A673 (cell line): ENCODE measurements around the gene PYY. TPM values are rescaled to one million over a fixed set of nuclear protein-coding genes. Genes with fewer than 3 reads are reported as not detected.
A peak's percentile ranks its signal among the peaks of the same experiment; 100 is the strongest.

Experiments used
- BruUV-seq: library from RNA; stranded (reverse); fragments of 400-500 nt; replicated peaks from 2 replicates; lab custom pipeline; 2021; lab: Mats Ljungman, UMichigan
- CTCF ChIA-PET: fragments of 300-600 bp; sonication (Branson Sonifier 250); formaldehyde crosslinking; loops from one replicate; lab custom pipeline; 2022; ENCODE audit warnings: antibody characterized with exemption; lab: Charles Lee
- POLR2A ChIA-PET: fragments of 300-600 bp; sonication (Branson Sonifier 250); formaldehyde crosslinking; loops from one replicate; lab custom pipeline; 2022; ENCODE audit warnings: antibody characterized with exemption; ENCODE audit not compliant: low non-redundant PET; lab: Charles Lee
- DNase-seq: peaks from one replicate; pipeline ENCODE4 v3.0.0-alpha.2; 2015; ENCODE audit warnings: low spot score
- H3K27ac ChIP-seq: fragments of 200-600 bp; sonication (generic); 2 replicates; pipeline ENCODE4 v1.5.1; 2016; ENCODE audit warnings: mixed run types, low read depth, mild to moderate bottlenecking, mixed read lengths, antibody characterized with exemption, low read length; ENCODE audit not compliant: poor library complexity, severe bottlenecking
- H3K27me3 ChIP-seq: fragments of 200-600 bp; sonication (generic); replicated peaks from 2 replicates; pipeline ENCODE4 v1.6.1; 2017; ENCODE audit warnings: mixed run types, low read depth, mild to moderate bottlenecking, mixed read lengths, antibody characterized with exemption, low read length; ENCODE audit not compliant: insufficient read depth, poor library complexity
- H3K36me3 ChIP-seq: fragments of 200-600 bp; sonication (generic); 2 replicates; pipeline ENCODE4 v1.6.1; 2016; ENCODE audit warnings: mixed run types, mild to moderate bottlenecking, mixed read lengths, antibody characterized with exemption, low read length; ENCODE audit not compliant: insufficient read depth, poor library complexity, severe bottlenecking
- H3K4me1 ChIP-seq: fragments of 200-600 bp; sonication (generic); 2 replicates; pipeline ENCODE4 v1.6.1; 2017; ENCODE audit warnings: mixed run types, mild to moderate bottlenecking, mixed read lengths, antibody characterized with exemption, low read length; ENCODE audit not compliant: insufficient read depth, poor library complexity, severe bottlenecking
- H3K4me3 ChIP-seq: fragments of 200-600 bp; sonication (generic); 2 replicates; pipeline ENCODE4 v1.5.1; 2016; ENCODE audit warnings: low read depth, mixed run types, mild to moderate bottlenecking, mixed read lengths, low read length; ENCODE audit not compliant: poor library complexity, severe bottlenecking
- H3K9me3 ChIP-seq: fragments of 200-600 bp; sonication (generic); 2 replicates; pipeline ENCODE4 v1.6.1; 2016; ENCODE audit warnings: mixed run types, low read depth, mild to moderate bottlenecking, mixed read lengths, antibody characterized with exemption, low read length; ENCODE audit not compliant: poor library complexity, severe bottlenecking
- EZH2 ChIP-seq: fragments of 200-600 bp; sonication (generic); IDR thresholded peaks from 2 replicates; pipeline ENCODE4 v1.6.1; 2017; ENCODE audit warnings: borderline replicate concordance, low read depth, mild to moderate bottlenecking, mixed read lengths, antibody characterized with exemption, low read length; ENCODE audit not compliant: poor library complexity, severe bottlenecking
- intact Hi-C: fragments of 100-400 bp; cut with micrococcal nuclease; formaldehyde crosslinking; loops from one replicate; pipeline ENCODE4 v1.10.0; 2022; ENCODE audit not compliant: unreplicated experiment
- total RNA-seq: library from RNA; stranded (reverse); gene quantifications from 2 replicates; pipeline ENCODE4 v1.2.3, GENCODE V29; 2021
- TF ChIP-seq, protein P1 (sequence below): fragments of 300-800, 200-600 bp; sonication (generic); conservative IDR thresholded peaks from 2 replicates; pipeline ENCODE4 v1.5.1; 2017; ENCODE audit warnings: low read depth, mild to moderate bottlenecking, antibody characterized with exemption, low read length, moderate library complexity, mixed read lengths

The PYY gene
- total RNA-seq, 1 experiment from 2014 or later = not detected

DNA sequence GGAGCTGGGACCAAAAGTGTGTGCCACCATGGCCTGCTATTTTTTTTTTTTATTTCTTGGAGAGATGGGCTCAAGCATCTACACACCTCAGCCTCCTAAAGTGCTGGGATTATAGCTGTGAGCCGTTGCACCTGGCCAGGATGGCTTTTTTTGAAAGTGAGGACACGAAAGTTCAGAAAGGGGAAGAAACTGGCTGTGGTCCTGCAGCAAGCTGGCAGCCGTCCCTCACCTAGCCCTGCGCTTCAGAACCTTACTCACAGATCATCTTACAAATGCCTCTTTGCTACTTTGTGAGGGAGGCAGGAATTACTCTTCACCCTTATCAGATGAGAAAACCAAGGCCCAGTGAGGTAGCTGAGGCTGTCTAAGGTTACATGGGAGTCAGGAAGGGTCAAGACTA, 7.0 kb downstream of the PYY start:
- Histone ChIP-seq H3K36me3 (no peaks in the 10 kb centered on the region), H3K4me3 (no peak overlapping the region), H3K4me1 (no peaks in the 10 kb centered on the region), H3K27me3 (no peaks in the 10 kb centered on the region), H3K9me3 (no peaks in the 10 kb centered on the region), H3K27ac (no peak overlapping the region)
- POLR2A ChIA-PET = no interaction called here
- no peak for DNase-seq
- no peak for TF ChIP-seq EZH2
- TF ChIP-seq, protein P1, sequence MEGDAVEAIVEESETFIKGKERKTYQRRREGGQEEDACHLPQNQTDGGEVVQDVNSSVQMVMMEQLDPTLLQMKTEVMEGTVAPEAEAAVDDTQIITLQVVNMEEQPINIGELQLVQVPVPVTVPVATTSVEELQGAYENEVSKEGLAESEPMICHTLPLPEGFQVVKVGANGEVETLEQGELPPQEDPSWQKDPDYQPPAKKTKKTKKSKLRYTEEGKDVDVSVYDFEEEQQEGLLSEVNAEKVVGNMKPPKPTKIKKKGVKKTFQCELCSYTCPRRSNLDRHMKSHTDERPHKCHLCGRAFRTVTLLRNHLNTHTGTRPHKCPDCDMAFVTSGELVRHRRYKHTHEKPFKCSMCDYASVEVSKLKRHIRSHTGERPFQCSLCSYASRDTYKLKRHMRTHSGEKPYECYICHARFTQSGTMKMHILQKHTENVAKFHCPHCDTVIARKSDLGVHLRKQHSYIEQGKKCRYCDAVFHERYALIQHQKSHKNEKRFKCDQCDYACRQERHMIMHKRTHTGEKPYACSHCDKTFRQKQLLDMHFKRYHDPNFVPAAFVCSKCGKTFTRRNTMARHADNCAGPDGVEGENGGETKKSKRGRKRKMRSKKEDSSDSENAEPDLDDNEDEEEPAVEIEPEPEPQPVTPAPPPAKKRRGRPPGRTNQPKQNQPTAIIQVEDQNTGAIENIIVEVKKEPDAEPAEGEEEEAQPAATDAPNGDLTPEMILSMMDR = no peak
- intact Hi-C loops = no loop called here
- BruUV-seq = no TSS peak
- CTCF ChIA-PET = interaction anchor here (0.7 kb wide), 1 partner anchor 94 kb away, joined by 9 read pairs; no protein-coding TSS in a partner anchor

DNA sequence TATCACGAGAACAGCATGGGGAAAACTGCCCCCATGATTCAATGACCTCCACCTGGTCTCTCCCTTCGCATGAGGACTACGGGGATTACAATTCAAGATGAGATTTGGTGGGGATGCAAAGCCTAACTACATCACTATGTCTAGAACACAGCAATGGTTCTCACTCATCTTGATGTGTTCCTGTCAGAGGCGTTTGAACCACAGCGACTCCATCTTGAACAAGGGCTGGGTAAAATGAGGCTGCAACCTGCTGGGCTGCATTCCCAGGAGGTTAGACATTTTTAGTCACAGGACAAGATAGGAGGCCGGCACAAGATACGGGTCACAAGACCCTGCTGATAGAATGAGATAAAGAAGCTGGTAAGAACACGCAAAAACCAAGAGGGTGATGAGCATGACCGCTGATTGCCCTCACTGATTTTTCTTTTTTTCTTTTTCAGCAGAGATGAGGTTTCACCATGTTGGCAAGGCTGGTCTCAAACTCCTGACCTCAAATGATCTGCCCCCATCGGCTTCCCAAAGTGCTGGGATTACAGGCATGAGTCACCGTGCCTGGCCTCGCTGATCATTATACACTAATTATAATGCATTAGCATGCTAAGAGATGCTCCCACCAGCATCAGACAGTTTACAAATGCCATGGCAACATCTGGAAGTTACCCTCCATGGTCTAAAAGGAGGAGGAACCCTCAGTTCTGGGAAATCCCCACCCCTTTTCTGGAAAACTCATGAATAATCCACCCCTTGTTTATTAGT, 8.5 kb downstream of the PYY start:
- H3K27me3 ChIP-seq = no peaks in the 10 kb centered on the region
- POLR2A ChIA-PET = no interaction called here
- no peak overlapping the region for H3K27ac ChIP-seq
- TF ChIP-seq, protein P1 = no peak
- TF ChIP-seq EZH2 = no peak
- DNase-seq = peak; percentile 13
- no peaks in the 10 kb centered on the region for H3K9me3 ChIP-seq
- CTCF ChIA-PET = interaction anchor here (0.6 kb wide), 1 partner anchor 868 kb away, joined by 3 read pairs; no protein-coding TSS in a partner anchor
- H3K4me1 ChIP-seq = no peaks in the 10 kb centered on the region
- no peak overlapping the region for H3K4me3 ChIP-seq
- H3K36me3 ChIP-seq = no peaks in the 10 kb centered on the region
- intact Hi-C loops = no loop called here
- BruUV-seq = no TSS peak

DNA sequence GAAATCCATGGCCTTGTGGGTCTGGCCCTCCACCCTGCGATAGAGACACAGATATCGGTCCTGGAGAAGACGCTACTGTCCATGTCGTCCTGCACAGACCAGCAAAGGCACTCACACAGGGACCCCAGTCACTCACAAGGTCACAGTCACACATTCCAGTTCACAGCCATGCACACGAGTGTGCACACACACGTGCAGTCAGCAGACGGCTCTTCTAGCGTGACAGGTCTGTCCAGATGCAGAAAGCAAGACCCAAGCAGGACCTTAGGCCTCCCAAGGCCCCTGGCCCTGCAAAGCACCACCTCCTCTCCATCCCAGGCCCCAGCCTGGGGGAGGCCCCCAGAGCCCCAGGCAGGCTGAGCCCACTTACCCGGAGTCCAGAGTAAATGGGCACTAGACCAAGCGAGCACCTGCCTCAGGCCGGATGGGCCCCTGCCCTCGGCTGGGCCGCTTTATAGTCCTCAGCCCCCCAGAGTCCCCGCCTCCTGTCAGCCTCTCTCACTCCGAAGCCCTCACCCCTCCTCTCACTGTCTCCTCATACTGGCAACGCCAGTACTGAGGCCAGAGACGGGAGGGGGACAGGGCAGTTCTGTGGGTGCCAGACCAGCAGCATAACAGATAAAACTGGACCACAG, 11.6 kb downstream of the PYY start, which contains the start of gene PPY:
Gene PPY, minus strand, starts transcription at position 426 of the 635 bp plus-strand sequence. CDS start 822 bp downstream, outside the sequence.
- CTCF ChIA-PET = interaction anchor here (0.6 kb wide), 1 partner anchor 181 kb away, joined by 3 read pairs; the partner anchor contains the start of gene HDAC5
- TF ChIP-seq EZH2 = no peak
- TF ChIP-seq, protein P1 = no peak
- Histone ChIP-seq H3K27ac (no peak within 1 kb of the TSS), H3K27me3 (no peaks in the 10 kb centered on the region), H3K9me3 (no peaks in the 10 kb centered on the region), H3K4me3 (no peak within 1 kb of the TSS), H3K4me1 (no peaks in the 10 kb centered on the region), H3K36me3 (no peaks in the 10 kb centered on the region)
- POLR2A ChIA-PET = no interaction called here
- no TSS peak for BruUV-seq
- DNase-seq = no peak
- intact Hi-C loops = loop anchor here (5.0 kb wide), 1 partner anchor 230 kb away; the partner anchor contains the start of gene ASB16
